ENCODE results near the gene ERN1. TPM values are rescaled to one million over a fixed set of nuclear protein-coding genes. Genes with fewer than 3 reads are reported as not detected.

ERN1 gene
- total and polyA plus RNA-seq, 3 experiments from 2014 or later, result 24.7 to 92.1 (median 25.5) TPM

Other genes with a start within 250 kb of the ERN1 start
- not detected for gene GH2, start 248.2 kb downstream of the ERN1 start, total RNA-seq
- not detected for gene GH2, start 248.2 kb downstream of the ERN1 start, polyA plus RNA-seq
- gene CSH1, start 233.6 kb downstream of the ERN1 start, total RNA-seq, result not detected
- gene CSH1, start 233.6 kb downstream of the ERN1 start, polyA plus RNA-seq, result not detected
- not detected for gene CSHL1, start 218.9 kb downstream of the ERN1 start, total RNA-seq
- not detected for gene CSHL1, start 218.9 kb downstream of the ERN1 start, polyA plus RNA-seq
- gene GH1, start 211.3 kb downstream of the ERN1 start, total RNA-seq, result not detected
- gene GH1, start 211.3 kb downstream of the ERN1 start, polyA plus RNA-seq, result not detected
- gene CD79B, start 197.8 kb downstream of the ERN1 start, total RNA-seq, result 10 to 100 TPM; 18.1 to 22.2 TPM
- 36.9 TPM for gene CD79B, start 197.8 kb downstream of the ERN1 start, polyA plus RNA-seq
- gene SCN4A, start 157.2 kb downstream of the ERN1 start, total RNA-seq, result under 1 TPM; 0.04 TPM
- not detected for gene SCN4A, start 157.2 kb downstream of the ERN1 start, polyA plus RNA-seq
- gene PRR29, start 131.8 kb downstream of the ERN1 start, total RNA-seq, result under 1 TPM; 0.24 to 0.51 TPM
- 4.1 TPM for gene PRR29, start 131.8 kb downstream of the ERN1 start, polyA plus RNA-seq
- 10 to 100 TPM; 77.4 to 80.7 TPM for gene ICAM2, start 109.5 kb downstream of the ERN1 start, total RNA-seq
- gene ICAM2, start 109.5 kb downstream of the ERN1 start, polyA plus RNA-seq, result 301 TPM
- 10 to 100 TPM; 21.9 to 22.0 TPM for gene TEX2, start 133.1 kb upstream of the ERN1 start, total RNA-seq
- gene TEX2, start 133.1 kb upstream of the ERN1 start, polyA plus RNA-seq, result 6.5 TPM